Dendritic cell treated with granulocyte-macrophage colony-stimulating factor and Interleukin-4, amounts not matched to agents 40 ng/mL and 50 ng/mL, for 4 days (primary cell): ENCODE measurements around the gene ADGRL1.
"Not testable (repeated sequence)": the region's sequence is repeated elsewhere in the genome, so short reads cannot be mapped to it uniquely, and the experiment has no call there.

Experiments used
- H3K27ac Mint-ChIP-seq: one replicate; pipeline ENCODE4 v1.8.0; 2022; ENCODE audit warnings: mild to moderate bottlenecking, mixed read lengths
- H3K27me3 Mint-ChIP-seq: one replicate; pipeline ENCODE4 v1.8.0; 2022; ENCODE audit warnings: mild to moderate bottlenecking, mixed read lengths
- H3K36me3 Mint-ChIP-seq: one replicate; pipeline ENCODE4 v1.8.0; 2022; ENCODE audit warnings: low read depth, mixed read lengths
- H3K4me1 Mint-ChIP-seq: one replicate; pipeline ENCODE4 v1.8.0; 2022; ENCODE audit warnings: low read depth, mixed read lengths
- H3K4me3 Mint-ChIP-seq: one replicate; pipeline ENCODE4 v1.8.0; 2022; ENCODE audit warnings: mild to moderate bottlenecking, moderate library complexity, mixed read lengths
- H3K9me3 Mint-ChIP-seq: one replicate; pipeline ENCODE4 v1.8.0; 2022; ENCODE audit warnings: mixed read lengths
- intact Hi-C: fragments of 100-400 bp; cut with micrococcal nuclease; formaldehyde crosslinking; loops from one replicate; pipeline ENCODE4 v1.15.0; 2022

Gene ADGRL1

GRCh38 chr19:14156122-14156521, 49.8 kb downstream of the ADGRL1 start:
- Mint-ChIP-seq H3K27me3 (peaks cover 1% of the 10 kb centered on the region), H3K4me1 (peaks cover 16% of the 10 kb centered on the region), H3K4me3 (no peak overlapping the region), H3K27ac (no peak overlapping the region), H3K36me3 (peaks cover 72% of the 10 kb centered on the region), H3K9me3 (no peaks in the 10 kb centered on the region)
- intact Hi-C loops: no loop called here

- no peaks in the 10 kb centered on the region for H3K27me3 Mint-ChIP-seq
- peaks cover 72% of the 10 kb centered on the region for H3K36me3 Mint-ChIP-seq
- peak overlapping the region; percentile 50 for H3K27ac Mint-ChIP-seq
- peaks cover 16% of the 10 kb centered on the region for H3K4me1 Mint-ChIP-seq
- H3K9me3 Mint-ChIP-seq: no peaks in the 10 kb centered on the region
- intact Hi-C loops: no loop called here
- no peak overlapping the region for H3K4me3 Mint-ChIP-seq
These were observed 50.6 kb downstream of the ADGRL1 start for GRCh38 chr19:14155371-14155770.

GRCh38 chr19:14152713-14153112, 53.3 kb downstream of the ADGRL1 start:
- Mint-ChIP-seq H3K9me3 (no peaks in the 10 kb centered on the region), H3K4me3 (no peak overlapping the region), H3K4me1 (peaks cover 40% of the 10 kb centered on the region), H3K27me3 (no peaks in the 10 kb centered on the region), H3K36me3 (peaks cover 57% of the 10 kb centered on the region), H3K27ac (no peak overlapping the region)
- intact Hi-C loops: no loop called here

- H3K4me1 Mint-ChIP-seq: peaks cover 56% of the 10 kb centered on the region
- intact Hi-C loops: no loop called here
- no peak overlapping the region for H3K4me3 Mint-ChIP-seq
- peaks cover 40% of the 10 kb centered on the region for H3K36me3 Mint-ChIP-seq
- H3K27me3 Mint-ChIP-seq: no peaks in the 10 kb centered on the region
- no peak overlapping the region for H3K27ac Mint-ChIP-seq
- no peaks in the 10 kb centered on the region for H3K9me3 Mint-ChIP-seq
These were observed 55.0 kb downstream of the ADGRL1 start for GRCh38 chr19:14150770-14151661.

- H3K4me1 Mint-ChIP-seq: peaks cover 64% of the 10 kb centered on the region
These were observed 55.8 kb downstream of the ADGRL1 start for GRCh38 chr19:14150041-14150769.

GRCh38 chr19:14149509-14149994, 56.4 kb downstream of the ADGRL1 start:
- Mint-ChIP-seq H3K4me1 (peaks cover 67% of the 10 kb centered on the region), H3K4me3 (peak overlapping the region; percentile 59), H3K27ac (peak overlapping the region; percentile 21), H3K36me3 (peaks cover 26% of the 10 kb centered on the region), H3K27me3 (no peaks in the 10 kb centered on the region), H3K9me3 (no peaks in the 10 kb centered on the region)
- intact Hi-C loops: loop anchor here (10.0 kb wide), 1 partner anchor 255 kb away; no protein-coding TSS in a partner anchor

More at GRCh38 chr19:14150041-14150769, 55.8 kb downstream of the ADGRL1 start:
- no peak overlapping the region for H3K4me3 Mint-ChIP-seq
- intact Hi-C loops: no loop called here
- H3K27me3 Mint-ChIP-seq: no peaks in the 10 kb centered on the region
- no peaks in the 10 kb centered on the region for H3K9me3 Mint-ChIP-seq
- peaks cover 32% of the 10 kb centered on the region for H3K36me3 Mint-ChIP-seq
- H3K27ac Mint-ChIP-seq: peak overlapping the region; percentile 21

- H3K9me3 Mint-ChIP-seq: no peaks in the 10 kb centered on the region
- peaks cover 61% of the 10 kb centered on the region for H3K4me1 Mint-ChIP-seq
- intact Hi-C loops: loop anchor here (10.0 kb wide), 1 partner anchor 256 kb away; no protein-coding TSS in a partner anchor
- H3K36me3 Mint-ChIP-seq: peaks cover 21% of the 10 kb centered on the region
- H3K27me3 Mint-ChIP-seq: no peaks in the 10 kb centered on the region
- H3K27ac Mint-ChIP-seq: peak overlapping the region; percentile 21
- H3K4me3 Mint-ChIP-seq: no peak overlapping the region
These were observed 57.1 kb downstream of the ADGRL1 start for GRCh38 chr19:14148751-14149410.

GRCh38 chr19:14147797-14148605, 58.0 kb downstream of the ADGRL1 start:
- peaks cover 18% of the 10 kb centered on the region for H3K36me3 Mint-ChIP-seq
- no peak overlapping the region for H3K4me3 Mint-ChIP-seq
- intact Hi-C loops: loop anchor here (10.0 kb wide), 1 partner anchor 257 kb away; no protein-coding TSS in a partner anchor
- peaks cover 61% of the 10 kb centered on the region for H3K4me1 Mint-ChIP-seq
- H3K9me3 Mint-ChIP-seq: no peaks in the 10 kb centered on the region
- H3K27ac Mint-ChIP-seq: peak overlapping the region; percentile 21
- H3K27me3 Mint-ChIP-seq: no peaks in the 10 kb centered on the region

- H3K27ac Mint-ChIP-seq: peak overlapping the region; percentile 26
- intact Hi-C loops: loop anchor here (10.0 kb wide), 1 partner anchor 258 kb away; no protein-coding TSS in a partner anchor
- peaks cover 16% of the 10 kb centered on the region for H3K36me3 Mint-ChIP-seq
- H3K27me3 Mint-ChIP-seq: no peaks in the 10 kb centered on the region
- H3K4me3 Mint-ChIP-seq: no peak overlapping the region
- H3K4me1 Mint-ChIP-seq: peaks cover 62% of the 10 kb centered on the region
- H3K9me3 Mint-ChIP-seq: no peaks in the 10 kb centered on the region
These were observed 59.2 kb downstream of the ADGRL1 start for GRCh38 chr19:14146789-14147216.

- Mint-ChIP-seq H3K36me3 (peaks cover 10% of the 10 kb centered on the region), H3K27ac (peak overlapping the region; percentile 26), H3K4me1 (peaks cover 60% of the 10 kb centered on the region)
- intact Hi-C loops: loop anchor here (10.0 kb wide), 1 partner anchor 259 kb away; no protein-coding TSS in a partner anchor
- H3K27me3 Mint-ChIP-seq, H3K9me3 Mint-ChIP-seq, H3K4me3 Mint-ChIP-seq: not testable (repeated sequence)
These were observed 59.8 kb downstream of the ADGRL1 start for GRCh38 chr19:14146169-14146568.

- no peak overlapping the region for H3K4me3 Mint-ChIP-seq
- peaks cover 60% of the 10 kb centered on the region for H3K4me1 Mint-ChIP-seq
- no peaks in the 10 kb centered on the region for H3K27me3 Mint-ChIP-seq
- peaks cover 10% of the 10 kb centered on the region for H3K36me3 Mint-ChIP-seq
- H3K27ac Mint-ChIP-seq: peak overlapping the region; percentile 3
- intact Hi-C loops: loop anchor here (10.0 kb wide), 1 partner anchor 259 kb away; no protein-coding TSS in a partner anchor
- no peaks in the 10 kb centered on the region for H3K9me3 Mint-ChIP-seq
These were observed 60.6 kb downstream of the ADGRL1 start for GRCh38 chr19:14145381-14145780.

GRCh38 chr19:14142262-14143190, 63.4 kb downstream of the ADGRL1 start:
- Mint-ChIP-seq H3K27ac (no peak overlapping the region), H3K4me1 (peaks cover 57% of the 10 kb centered on the region), H3K36me3 (peaks cover 11% of the 10 kb centered on the region), H3K4me3 (no peak overlapping the region), H3K27me3 (no peaks in the 10 kb centered on the region), H3K9me3 (no peaks in the 10 kb centered on the region)
- intact Hi-C loops: loop anchor here (10.0 kb wide), 1 partner anchor 262 kb away; no protein-coding TSS in a partner anchor
